Nephron progenitor cell (in vitro differentiated cells): ENCODE results near the gene HIP1.
"Not testable (repeated sequence)": the region's sequence is repeated elsewhere in the genome, so short reads cannot be mapped to it uniquely, and the experiment has no call there.

Experiments
- DNase-seq: peaks from one replicate; pipeline ENCODE4 v3.0.0; 2021
- H3K27ac Mint-ChIP-seq: 2 replicates; pipeline ENCODE4 v1.8.0; 2021; ENCODE audit warnings: mild to moderate bottlenecking, moderate library complexity, mixed read lengths
- H3K27me3 Mint-ChIP-seq: 2 replicates; pipeline ENCODE4 v1.8.0; 2021; ENCODE audit warnings: mild to moderate bottlenecking, low read depth, mixed read lengths; ENCODE audit not compliant: poor library complexity
- H3K36me3 Mint-ChIP-seq: 2 replicates; pipeline ENCODE4 v1.8.0; 2021; ENCODE audit warnings: low read depth, mixed read lengths
- H3K4me1 Mint-ChIP-seq: 2 replicates; pipeline ENCODE4 v1.8.0; 2021; ENCODE audit warnings: mixed read lengths
- H3K4me3 Mint-ChIP-seq: 2 replicates; pipeline ENCODE4 v1.8.0; 2021; ENCODE audit warnings: mild to moderate bottlenecking, moderate library complexity, mixed read lengths
- H3K9me3 Mint-ChIP-seq: 2 replicates; pipeline ENCODE4 v1.8.0; 2021; ENCODE audit warnings: mild to moderate bottlenecking, moderate library complexity, mixed read lengths
- TF ChIP-seq, protein P1 (sequence below): fragments of 200-600 bp; sonication (generic); IDR thresholded peaks from 2 replicates; pipeline ENCODE4 v1.5.0; 2021; ENCODE audit warnings: antibody characterized with exemption

The HIP1 gene

DNA sequence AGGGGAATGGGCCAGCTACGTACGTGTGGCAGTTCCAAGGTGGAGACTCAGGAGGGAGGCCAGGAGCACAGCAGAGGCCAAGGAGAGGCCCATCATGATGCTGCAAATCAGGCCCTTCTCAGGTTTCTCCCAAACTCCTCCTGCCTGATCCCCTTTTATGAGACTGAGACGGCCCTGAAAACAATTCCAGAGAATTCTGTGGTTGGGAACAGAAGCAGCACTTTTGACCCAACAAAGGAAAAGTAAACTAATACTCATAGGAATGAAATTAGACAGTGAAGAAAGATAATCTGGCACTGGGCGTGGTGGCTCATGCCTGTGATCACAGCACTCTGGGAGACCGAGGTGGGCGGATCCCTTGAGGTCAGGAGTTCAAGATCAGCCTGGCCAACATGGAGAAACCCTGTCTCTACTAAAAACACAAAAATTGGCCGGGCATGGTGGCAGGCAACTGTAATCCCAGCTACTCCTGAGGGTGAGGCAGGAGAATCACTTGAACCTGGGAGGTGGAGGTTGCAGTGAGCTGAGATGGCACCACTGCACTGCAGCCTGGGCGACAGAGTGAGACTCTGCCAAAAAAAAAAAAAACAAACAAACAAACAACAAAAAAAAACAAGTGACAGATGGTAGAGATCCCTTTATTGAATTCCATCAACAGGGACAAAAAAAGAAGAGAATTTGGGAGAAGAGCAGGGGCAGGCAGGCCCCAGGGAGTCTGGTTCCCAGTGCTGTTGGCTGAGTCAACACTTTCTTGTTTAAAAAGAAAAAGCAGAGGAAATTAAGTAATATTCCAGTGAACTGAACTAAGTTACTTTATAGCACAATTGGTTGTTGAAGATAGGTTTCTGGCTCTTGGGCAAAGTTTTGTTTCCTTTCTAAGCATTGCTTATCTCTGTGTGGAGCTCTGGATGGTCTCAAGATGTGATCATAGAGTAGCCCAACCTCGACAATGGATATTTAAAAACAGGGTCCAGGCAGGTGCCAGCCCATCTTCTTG lies 33.6 kb upstream of the HIP1 start, which contains the start of gene CCL26:
Gene CCL26 (minus strand): TSS at position 131 of the 997 bp plus-strand sequence. CDS start 35 bp downstream, at position 96.
- TF ChIP-seq, protein P1, sequence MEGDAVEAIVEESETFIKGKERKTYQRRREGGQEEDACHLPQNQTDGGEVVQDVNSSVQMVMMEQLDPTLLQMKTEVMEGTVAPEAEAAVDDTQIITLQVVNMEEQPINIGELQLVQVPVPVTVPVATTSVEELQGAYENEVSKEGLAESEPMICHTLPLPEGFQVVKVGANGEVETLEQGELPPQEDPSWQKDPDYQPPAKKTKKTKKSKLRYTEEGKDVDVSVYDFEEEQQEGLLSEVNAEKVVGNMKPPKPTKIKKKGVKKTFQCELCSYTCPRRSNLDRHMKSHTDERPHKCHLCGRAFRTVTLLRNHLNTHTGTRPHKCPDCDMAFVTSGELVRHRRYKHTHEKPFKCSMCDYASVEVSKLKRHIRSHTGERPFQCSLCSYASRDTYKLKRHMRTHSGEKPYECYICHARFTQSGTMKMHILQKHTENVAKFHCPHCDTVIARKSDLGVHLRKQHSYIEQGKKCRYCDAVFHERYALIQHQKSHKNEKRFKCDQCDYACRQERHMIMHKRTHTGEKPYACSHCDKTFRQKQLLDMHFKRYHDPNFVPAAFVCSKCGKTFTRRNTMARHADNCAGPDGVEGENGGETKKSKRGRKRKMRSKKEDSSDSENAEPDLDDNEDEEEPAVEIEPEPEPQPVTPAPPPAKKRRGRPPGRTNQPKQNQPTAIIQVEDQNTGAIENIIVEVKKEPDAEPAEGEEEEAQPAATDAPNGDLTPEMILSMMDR = no peak
- no peak within 1 kb of the TSS for H3K27ac Mint-ChIP-seq
- no peaks in the 10 kb centered on the region for H3K36me3 Mint-ChIP-seq
- H3K4me1 Mint-ChIP-seq = peaks cover 12% of the 10 kb centered on the region
- no peaks in the 10 kb centered on the region for H3K9me3 Mint-ChIP-seq
- peaks cover 6% of the 10 kb centered on the region for H3K27me3 Mint-ChIP-seq
- no peak for DNase-seq
- H3K4me3 Mint-ChIP-seq = no peak within 1 kb of the TSS

DNA sequence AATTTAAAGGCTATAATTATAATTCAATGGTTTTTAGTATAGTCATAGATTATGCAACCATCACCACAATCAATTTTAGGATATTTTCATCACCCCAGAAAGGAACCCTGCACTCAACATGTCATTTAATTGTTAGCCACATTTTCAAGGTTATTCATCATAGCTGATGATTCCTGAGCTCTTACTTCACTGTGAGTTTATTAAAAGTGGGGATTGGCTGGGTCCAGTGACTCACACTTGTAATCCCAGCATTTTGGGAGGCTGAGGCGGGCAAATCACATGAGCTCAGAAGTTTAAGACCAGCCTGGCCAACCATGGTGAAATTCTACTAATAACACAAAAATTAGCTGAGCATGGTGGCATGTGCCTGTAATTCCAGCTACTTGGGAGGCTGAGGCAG lies 32.5 kb upstream of the HIP1 start:
- H3K36me3 Mint-ChIP-seq = no peaks in the 10 kb centered on the region
- H3K27me3 Mint-ChIP-seq = peaks cover 6% of the 10 kb centered on the region
- H3K9me3 Mint-ChIP-seq = no peaks in the 10 kb centered on the region
- no peak overlapping the region for H3K27ac Mint-ChIP-seq
- DNase-seq = no peak
- peaks cover 12% of the 10 kb centered on the region for H3K4me1 Mint-ChIP-seq
- H3K4me3 Mint-ChIP-seq = no peak overlapping the region
- TF ChIP-seq, protein P1 = no peak

DNA sequence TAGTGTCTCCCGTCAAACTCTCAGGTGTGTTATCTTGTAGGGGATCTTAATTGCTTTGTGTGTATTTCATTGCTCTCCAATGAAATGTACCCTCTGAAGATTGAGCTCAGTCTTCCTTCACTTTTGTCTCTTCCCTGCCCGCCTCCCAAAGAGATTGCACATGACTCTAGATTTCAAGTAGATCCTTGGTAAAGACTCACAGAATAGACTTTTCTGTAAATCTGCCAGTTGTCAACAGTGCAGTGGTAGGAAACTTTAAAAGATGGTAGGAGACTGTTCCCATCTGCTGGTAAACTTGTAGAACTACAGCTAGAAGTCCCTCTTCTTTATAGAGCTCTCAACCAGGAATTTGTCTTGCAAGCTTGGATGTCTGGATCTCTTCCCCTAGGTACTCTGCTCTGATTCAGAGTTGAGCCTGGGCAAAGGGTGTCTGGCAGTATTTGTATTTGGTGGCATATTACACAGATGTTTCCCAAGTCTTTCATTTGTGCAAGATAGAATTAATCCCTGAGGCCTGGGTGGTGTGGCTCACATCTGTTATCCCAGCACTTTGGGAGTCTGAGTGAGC lies 23.7 kb upstream of the HIP1 start:
- TF ChIP-seq, protein P1 = peak; percentile 77
- Mint-ChIP-seq H3K27me3 (no peaks in the 10 kb centered on the region), H3K4me3 (no peak overlapping the region), H3K36me3 (no peaks in the 10 kb centered on the region), H3K4me1 (peaks cover 6% of the 10 kb centered on the region), H3K9me3 (no peaks in the 10 kb centered on the region), H3K27ac (peak overlapping the region; percentile 18)
- DNase-seq = no peak

DNA sequence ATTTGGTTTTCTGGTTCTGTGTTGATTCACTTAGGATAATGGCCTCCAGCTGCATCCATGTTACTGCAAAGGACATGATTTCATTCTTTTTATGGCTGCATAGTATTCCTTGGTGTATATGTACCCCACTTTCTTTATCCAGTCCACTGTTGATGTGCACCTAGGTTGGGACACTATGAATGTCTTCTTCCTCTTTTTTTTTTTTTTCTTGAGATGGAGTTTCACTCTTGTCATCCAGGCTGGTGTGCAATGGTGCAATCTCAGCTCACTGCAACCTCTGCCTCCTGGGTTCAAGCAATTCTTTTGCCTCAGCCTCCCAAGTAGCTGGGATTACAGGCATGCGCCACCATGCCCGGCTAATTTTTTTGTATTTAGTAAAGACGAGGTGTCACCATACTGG lies 23.1 kb upstream of the HIP1 start:
- not testable (repeated sequence) for H3K27ac Mint-ChIP-seq, DNase-seq, H3K36me3 Mint-ChIP-seq, H3K27me3 Mint-ChIP-seq, H3K4me3 Mint-ChIP-seq, H3K9me3 Mint-ChIP-seq
- peaks cover 11% of the 10 kb centered on the region for H3K4me1 Mint-ChIP-seq

DNA sequence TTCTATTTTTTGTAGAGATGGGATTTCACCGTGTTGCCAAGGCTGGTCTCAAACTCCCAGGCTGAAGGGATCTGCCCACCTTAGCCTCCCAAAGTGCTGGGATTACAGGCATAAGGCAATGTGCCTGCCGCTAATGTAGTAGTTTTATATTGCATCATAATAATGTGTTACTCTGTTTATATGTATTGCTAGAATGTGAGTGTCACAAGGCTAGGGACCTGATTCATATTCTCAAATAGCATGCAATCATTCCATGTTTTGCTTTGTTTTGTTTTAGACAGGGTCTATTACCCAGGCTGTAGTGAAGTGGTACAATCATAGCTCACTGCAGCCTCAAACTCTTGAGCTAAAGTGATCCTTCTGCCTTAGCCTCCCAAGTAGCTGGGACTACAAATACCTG lies 19.8 kb upstream of the HIP1 start:
- Mint-ChIP-seq H3K27ac (no peak overlapping the region), H3K27me3 (peaks cover 5% of the 10 kb centered on the region), H3K9me3 (no peaks in the 10 kb centered on the region), H3K4me3 (no peak overlapping the region), H3K36me3 (no peaks in the 10 kb centered on the region), H3K4me1 (peaks cover 24% of the 10 kb centered on the region)
- DNase-seq = no peak
- TF ChIP-seq, protein P1 = no peak

DNA sequence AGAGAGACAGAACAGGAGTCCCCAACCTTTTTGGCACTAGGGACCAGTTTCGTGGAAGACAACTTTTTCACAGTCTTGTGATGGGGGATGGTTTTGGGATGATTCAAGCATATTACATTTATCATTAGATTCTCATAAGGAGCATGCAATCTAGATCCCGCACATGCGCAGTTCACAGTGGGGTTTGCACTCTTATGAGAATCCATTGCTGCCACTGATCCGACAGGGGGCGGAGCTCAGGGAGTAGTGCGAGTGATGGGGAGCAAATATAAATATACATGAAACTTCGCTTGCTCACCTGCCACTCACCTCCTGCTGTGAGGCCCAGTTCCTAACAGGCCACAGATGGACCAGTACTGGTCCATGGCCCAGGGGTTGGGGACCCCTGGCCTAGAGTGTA lies 19.1 kb upstream of the HIP1 start:
- Mint-ChIP-seq H3K27ac (no peak overlapping the region), H3K27me3 (peaks cover 5% of the 10 kb centered on the region), H3K4me1 (peaks cover 31% of the 10 kb centered on the region), H3K36me3 (no peaks in the 10 kb centered on the region), H3K4me3 (no peak overlapping the region), H3K9me3 (no peaks in the 10 kb centered on the region)
- DNase-seq = no peak
- TF ChIP-seq, protein P1 = no peak
